Stomach smooth muscle (tissue), 2 donors: Measurements from ENCODE around the gene NLRP3.
"Not testable (repeated sequence)": the region's sequence is repeated elsewhere in the genome, so short reads cannot be mapped to it uniquely, and the experiment has no call there.

ENCODE experiments used
- H3K27ac ChIP-seq: one replicate; pipeline ENCODE4 v1.7.0; 2013; ENCODE audit warnings: mild to moderate bottlenecking, low read length, inconsistent platforms
- H3K27me3 ChIP-seq, 2 donors: one replicate each; pipeline ENCODE4 v1.7.0; 2013; ENCODE audit warnings: low read length in 2 of 2; ENCODE audit not compliant: insufficient read depth in 2 of 2, control insufficient read depth in 1 of 2
- H3K36me3 ChIP-seq, 2 donors: one replicate each; pipeline ENCODE4 v1.7.0; 2013; ENCODE audit warnings: low read length in 2 of 2; ENCODE audit not compliant: control insufficient read depth in 2 of 2, insufficient read depth in 2 of 2
- H3K4me1 ChIP-seq: one replicate; pipeline ENCODE4 v1.7.0; 2013; ENCODE audit warnings: low read length; ENCODE audit not compliant: control insufficient read depth, insufficient read depth
- H3K4me3 ChIP-seq, 2 donors: one replicate each; pipeline ENCODE4 v1.7.0; 2013; ENCODE audit warnings: low read length in 2 of 2
- H3K9ac ChIP-seq, 2 donors: one replicate each; pipeline ENCODE4 v1.7.0; 2013; ENCODE audit warnings: low read length in 2 of 2, mild to moderate bottlenecking in 1 of 2
- H3K9me3 ChIP-seq, 2 donors: one replicate each; pipeline ENCODE4 v1.7.0; 2013; ENCODE audit warnings: low read length in 2 of 2; ENCODE audit not compliant: control insufficient read depth in 2 of 2
- donor health status: healthy.
- donor health status: Pancreatic carcinoma.

Gene NLRP3

DNA sequence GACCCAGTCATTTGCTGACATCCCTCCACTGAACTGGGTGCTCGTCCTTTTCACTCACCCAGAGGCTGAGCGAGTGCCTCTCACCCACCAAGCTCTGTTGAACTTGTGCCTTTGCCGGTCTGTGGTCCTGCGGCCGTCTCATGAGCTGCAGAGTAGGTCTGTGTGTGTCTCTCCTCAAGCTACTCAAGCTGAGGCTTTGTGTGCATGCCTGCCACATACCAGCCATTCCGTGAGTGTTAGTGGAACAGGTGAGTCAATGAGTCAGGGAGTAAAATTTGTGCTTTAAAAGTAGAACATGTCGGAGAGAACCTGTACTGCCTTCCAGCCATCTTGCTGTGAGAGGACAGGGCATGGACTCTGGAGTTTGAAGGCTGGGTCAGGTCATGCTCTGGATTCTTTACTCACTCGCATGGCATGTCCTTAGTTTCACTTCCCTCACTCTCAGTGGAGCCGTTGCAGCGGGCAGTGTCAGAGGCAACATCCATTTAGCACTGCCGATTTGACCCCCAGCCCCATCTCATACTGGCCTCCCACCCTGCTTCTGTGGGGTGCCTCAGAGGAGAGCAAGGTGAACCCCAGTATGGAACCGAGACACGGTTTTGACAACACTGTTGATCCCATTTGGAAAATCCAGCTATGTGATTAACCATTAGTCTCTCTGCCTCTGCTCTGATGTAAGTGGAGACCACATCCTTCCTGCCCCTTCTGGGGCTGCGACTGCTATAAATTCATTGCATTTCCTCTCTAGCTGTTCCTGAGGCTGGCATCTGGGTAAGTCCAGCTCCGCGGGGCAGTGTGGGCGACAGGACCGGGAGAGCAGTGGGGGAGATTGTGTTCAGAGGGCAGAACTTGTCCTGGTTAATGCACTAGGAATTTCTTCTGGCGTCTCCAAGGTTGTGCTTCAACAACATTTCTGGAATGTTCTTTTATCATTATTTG, at the start of gene NLRP3:
TSS of gene NLRP3 (plus strand) at position 751 of the 939 bp plus-strand sequence. CDS start 2,628 bp downstream, outside the sequence.
- H3K27ac ChIP-seq: no peak within 1 kb of the TSS
- no peak within 1 kb of the TSS for H3K9ac ChIP-seq

DNA sequence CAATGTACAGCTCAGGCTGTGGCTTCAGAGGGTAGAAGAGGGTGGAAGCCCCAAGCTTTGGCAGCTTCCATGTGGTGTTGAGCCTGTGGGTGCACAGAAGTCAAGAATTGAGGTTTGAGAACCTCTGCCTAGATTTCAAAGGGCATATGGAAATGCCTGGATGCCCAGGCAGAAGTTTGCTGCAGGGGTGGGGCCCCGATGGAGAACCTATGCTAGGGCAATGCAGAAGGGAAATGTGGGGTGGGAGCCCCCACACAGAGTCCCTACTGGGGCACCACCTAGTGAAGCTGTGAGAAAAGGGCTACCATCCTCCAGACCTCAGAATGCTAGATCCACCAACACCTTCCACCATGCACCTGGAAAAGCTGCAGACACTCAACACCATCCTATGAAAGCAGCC, 49.6 kb upstream of the NLRP3 start:
- not testable (repeated sequence) for H3K36me3 ChIP-seq, H3K4me3 ChIP-seq, H3K9me3 ChIP-seq, H3K27ac ChIP-seq, H3K4me1 ChIP-seq, H3K9ac ChIP-seq, H3K27me3 ChIP-seq

More for the DNA sequence above, at the start of gene NLRP3:
- H3K4me1 ChIP-seq: no peaks in the 10 kb centered on the region
- no peaks in the 10 kb centered on the region for H3K27me3 ChIP-seq
- H3K36me3 ChIP-seq: no peaks in the 10 kb centered on the region
- H3K9me3 ChIP-seq: no peaks in the 10 kb centered on the region
- peak within 1 kb of the TSS in 1 of 2 donors; percentile 15 for H3K4me3 ChIP-seq

DNA sequence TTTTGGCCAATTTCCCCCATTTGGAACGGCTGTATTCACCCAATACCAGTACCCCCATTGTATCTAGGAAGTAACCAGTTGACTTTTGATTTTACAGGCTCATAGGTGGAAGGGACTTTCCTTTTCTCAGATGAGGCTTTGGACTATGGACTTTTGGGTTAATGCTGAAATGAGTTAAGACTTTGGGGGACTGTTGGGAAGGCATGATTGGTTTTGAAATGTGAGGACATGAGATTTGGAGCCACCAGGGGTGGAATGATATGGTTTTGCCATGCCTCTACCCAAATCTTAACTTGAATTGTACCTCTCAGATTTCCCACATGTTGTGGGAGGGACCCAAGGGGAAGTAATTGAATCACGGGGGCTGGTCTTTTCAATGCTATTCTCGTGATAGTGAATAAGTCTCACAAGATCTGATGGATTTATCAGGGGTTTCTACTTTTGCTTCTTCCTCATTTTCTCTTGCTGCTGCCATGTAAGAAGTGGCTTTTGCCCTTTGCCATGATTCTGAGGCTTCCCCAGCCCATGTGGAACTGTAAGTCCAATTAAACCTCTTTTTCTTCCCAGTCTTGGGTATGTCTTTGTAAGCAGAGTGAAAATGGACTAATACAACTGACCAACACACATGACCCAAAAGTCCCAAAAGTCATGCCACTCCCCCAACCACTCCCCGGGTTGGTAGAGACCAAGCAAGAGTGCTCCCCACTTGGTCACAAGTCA, 48.9 kb upstream of the NLRP3 start:
- no peaks in the 10 kb centered on the region for H3K36me3 ChIP-seq
- H3K9me3 ChIP-seq: no peaks in the 10 kb centered on the region
- H3K27ac ChIP-seq: no peak overlapping the region
- H3K4me1 ChIP-seq: peaks cover 7% of the 10 kb centered on the region
- no peak overlapping the region for H3K9ac ChIP-seq
- H3K4me3 ChIP-seq: no peak overlapping the region
- H3K27me3 ChIP-seq: peaks cover 0 to 6% of the 10 kb centered on the region in 2 donors

DNA sequence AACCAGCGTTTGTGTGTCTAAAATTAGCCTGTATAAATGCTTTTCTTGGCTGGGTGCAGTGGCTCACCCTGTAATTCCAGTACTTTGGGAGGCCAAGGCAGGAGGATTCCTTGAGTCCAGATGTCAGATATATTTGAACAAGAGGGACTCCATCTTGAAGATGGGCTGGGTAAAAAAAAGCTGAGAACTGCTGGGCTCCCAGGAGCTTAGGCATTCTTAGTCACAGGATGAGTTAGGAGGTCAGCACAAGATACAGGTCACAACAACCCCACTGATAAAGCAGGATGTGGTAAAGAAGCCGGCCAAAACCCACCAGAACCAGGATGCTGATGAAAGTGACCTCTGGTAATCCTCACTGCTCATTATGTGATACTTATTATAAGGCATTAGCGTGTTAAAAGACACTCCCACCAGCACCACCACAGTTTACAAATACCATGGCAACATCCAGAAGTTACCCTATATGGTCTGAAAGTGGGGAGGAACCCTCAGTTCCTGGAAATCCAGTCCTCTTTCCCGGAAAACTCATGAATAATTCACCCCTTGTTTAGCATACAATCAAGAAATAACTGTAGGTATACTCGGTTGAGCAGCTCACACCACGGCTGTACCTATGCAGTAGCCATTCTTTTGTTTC, 48.1 kb upstream of the NLRP3 start:
- Histone ChIP-seq H3K27ac (no peak overlapping the region), H3K4me1 (peaks cover 7% of the 10 kb centered on the region), H3K9ac (no peak overlapping the region), H3K4me3 (no peak overlapping the region), H3K9me3 (no peaks in the 10 kb centered on the region), H3K27me3 (peaks cover 0 to 6% of the 10 kb centered on the region in 2 donors), H3K36me3 (no peaks in the 10 kb centered on the region)

GRCh38 chr1:247368490-247369145, 47.4 kb upstream of the NLRP3 start:
- Histone ChIP-seq H3K9ac (no peak overlapping the region), H3K27me3 (peaks cover 0 to 5% of the 10 kb centered on the region in 2 donors), H3K27ac (no peak overlapping the region), H3K4me1 (peaks cover 7% of the 10 kb centered on the region), H3K9me3 (no peaks in the 10 kb centered on the region), H3K36me3 (no peaks in the 10 kb centered on the region), H3K4me3 (no peak overlapping the region)

DNA sequence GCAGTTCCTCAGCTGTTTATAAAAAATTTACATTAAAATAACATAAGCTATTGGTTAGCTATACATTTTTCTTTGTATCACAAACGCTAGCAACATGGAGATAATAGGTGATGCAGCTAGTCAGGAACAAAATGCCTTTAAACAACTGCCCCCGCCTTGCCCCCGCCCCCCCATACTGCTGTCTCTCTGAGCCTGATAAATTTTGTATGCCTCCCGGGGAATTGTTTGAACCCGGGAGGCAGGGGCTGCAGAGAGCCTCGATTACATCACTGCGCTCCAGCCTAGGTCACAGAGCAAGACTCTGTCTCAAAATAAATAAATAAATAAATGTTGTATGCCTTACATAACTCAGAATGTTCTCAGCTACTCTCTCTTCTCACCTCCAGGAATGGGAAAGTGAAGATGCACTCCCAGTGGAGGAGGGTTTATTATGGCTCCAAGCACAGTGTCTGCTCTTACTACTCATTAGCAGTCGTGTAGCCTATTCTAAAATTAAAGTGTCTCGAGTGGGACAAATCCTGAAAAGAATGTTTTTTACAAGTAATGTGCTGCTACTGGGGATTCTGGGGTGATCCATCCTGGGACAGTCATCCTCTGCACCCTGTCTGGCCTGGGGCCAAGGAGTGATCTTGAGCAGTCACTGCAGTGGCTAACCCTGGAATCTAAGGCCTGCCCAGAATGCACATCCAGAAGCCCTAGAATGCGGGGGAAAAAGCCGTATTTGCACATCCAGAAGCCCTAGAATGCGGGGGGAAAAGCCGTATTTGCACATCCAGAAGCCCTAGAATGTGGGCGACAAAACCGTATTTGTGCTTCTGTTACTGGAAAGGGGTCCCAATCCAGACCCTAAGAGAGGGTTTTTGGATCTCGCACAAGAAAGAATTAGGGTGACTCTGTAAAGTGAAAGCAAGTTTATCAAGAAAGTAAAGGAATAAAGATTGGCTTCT, 44.9 kb upstream of the NLRP3 start:
- H3K9me3 ChIP-seq: no peaks in the 10 kb centered on the region

GRCh38 chr1:247371801-247372259, 44.1 kb upstream of the NLRP3 start:
- Histone ChIP-seq H3K36me3 (no peaks in the 10 kb centered on the region), H3K27ac (no peak overlapping the region), H3K9me3 (no peaks in the 10 kb centered on the region), H3K4me1 (peaks cover 7% of the 10 kb centered on the region), H3K9ac (no peak overlapping the region), H3K27me3 (peaks cover 0 to 3% of the 10 kb centered on the region in 2 donors), H3K4me3 (no peak overlapping the region)

More for the DNA sequence above, 44.9 kb upstream of the NLRP3 start:
- H3K9ac ChIP-seq: peak overlapping the region in 1 of 2 donors; percentile 36
- H3K27me3 ChIP-seq: peaks cover 2 to 3% of the 10 kb centered on the region in 2 donors
- peaks cover 7% of the 10 kb centered on the region for H3K4me1 ChIP-seq
- no peak overlapping the region for H3K4me3 ChIP-seq
- H3K27ac ChIP-seq: no peak overlapping the region
- H3K36me3 ChIP-seq: no peaks in the 10 kb centered on the region

- no peak overlapping the region for H3K27ac ChIP-seq
- H3K4me3 ChIP-seq: peak overlapping the region in 1 of 2 donors; percentile 35
- peaks cover 7% of the 10 kb centered on the region for H3K4me1 ChIP-seq
- H3K9me3 ChIP-seq: no peaks in the 10 kb centered on the region
- peaks cover 0 to 3% of the 10 kb centered on the region in 2 donors for H3K27me3 ChIP-seq
- no peak overlapping the region for H3K9ac ChIP-seq
- no peaks in the 10 kb centered on the region for H3K36me3 ChIP-seq
These were observed 42.2 kb upstream of the NLRP3 start for GRCh38 chr1:247373721-247374141.

GRCh38 chr1:247374651-247375334, 41.2 kb upstream of the NLRP3 start:
- H3K9me3 ChIP-seq, H3K4me1 ChIP-seq, H3K36me3 ChIP-seq, H3K27ac ChIP-seq, H3K9ac ChIP-seq, H3K4me3 ChIP-seq, H3K27me3 ChIP-seq: not testable (repeated sequence)
